Activated T-helper 1 cell treated with anti-CD3 and anti-CD28 coated beads, Interleukin-12 subunit alpha, Interleukin-12 subunit beta, Interleukin-2, Interleukin-4 antibody, amounts not matched to agents 30 ng/mL and 10 ng/mL and 1 ng/mL, durations not matched to agents 14 hours and 24 hours and 36 hours (primary cell): ENCODE measurements around the gene CHAMP1. TPM values are rescaled to one million over a fixed set of nuclear protein-coding genes. Genes with fewer than 3 reads are reported as not detected.
"Not testable (repeated sequence)": the region's sequence is repeated elsewhere in the genome, so short reads cannot be mapped to it uniquely, and the experiment has no call there.

Experiments used
- DNase-seq: peaks from one replicate; pipeline ENCODE4 v3.0.0; 2021; ENCODE audit warnings: low spot score
- H3K27ac Mint-ChIP-seq: one replicate; pipeline ENCODE4 v1.8.0; 2021; ENCODE audit warnings: mild to moderate bottlenecking, mixed read lengths
- H3K27me3 Mint-ChIP-seq: one replicate; pipeline ENCODE4 v1.8.0; 2022; ENCODE audit warnings: mild to moderate bottlenecking, moderate library complexity, mixed read lengths; ENCODE audit not compliant: insufficient read depth
- H3K36me3 Mint-ChIP-seq: one replicate; pipeline ENCODE4 v1.8.0; 2021; ENCODE audit warnings: low read depth, mixed read lengths
- H3K4me1 Mint-ChIP-seq: one replicate; pipeline ENCODE4 v1.8.0; 2021; ENCODE audit warnings: low read depth, mixed read lengths
- H3K4me3 Mint-ChIP-seq: one replicate; pipeline ENCODE4 v1.8.0; 2021; ENCODE audit warnings: mild to moderate bottlenecking, moderate library complexity, mixed read lengths
- H3K9me3 Mint-ChIP-seq: one replicate; pipeline ENCODE4 v1.8.0; 2021; ENCODE audit warnings: mixed read lengths
- intact Hi-C: fragments of 100-400 bp; cut with micrococcal nuclease; formaldehyde crosslinking; loops from one replicate; pipeline ENCODE4 v1.15.1; 2024
- total RNA-seq: library from RNA; stranded (reverse); gene quantifications from 2 replicates; pipeline ENCODE4 v1.2.3, GENCODE V29; 2022

CHAMP1 gene
- total RNA-seq, 1 donor from 2014 or later: 42.3 TPM

DNA sequence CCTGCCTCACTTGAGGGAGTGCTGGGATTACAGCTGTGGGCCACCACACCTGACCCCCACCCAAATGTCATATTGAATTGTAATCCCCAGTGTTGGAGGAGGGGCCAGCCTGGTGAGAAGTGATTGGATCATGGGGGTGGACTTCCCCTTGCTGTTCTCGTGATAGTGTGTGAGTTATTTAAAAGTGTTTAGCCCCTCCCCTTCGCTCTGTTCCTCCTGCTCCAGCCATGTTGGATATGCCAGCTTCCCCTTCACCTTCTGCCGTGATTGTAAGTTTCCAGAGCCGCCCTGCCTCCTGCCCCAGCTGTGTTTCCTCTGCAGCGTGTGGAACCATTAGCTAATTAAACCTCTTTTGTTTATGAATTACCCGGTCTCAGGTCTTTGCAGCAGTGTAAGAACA lies 13.7 kb downstream of the CHAMP1 start:
- no peaks in the 10 kb centered on the region for H3K9me3 Mint-ChIP-seq
- DNase-seq: no peak
- no peak overlapping the region for H3K27ac Mint-ChIP-seq
- H3K4me3 Mint-ChIP-seq: no peak overlapping the region
- peaks cover 35% of the 10 kb centered on the region for H3K36me3 Mint-ChIP-seq
- H3K27me3 Mint-ChIP-seq: no peaks in the 10 kb centered on the region
- peaks cover 37% of the 10 kb centered on the region for H3K4me1 Mint-ChIP-seq
- intact Hi-C loops: no loop called here

DNA sequence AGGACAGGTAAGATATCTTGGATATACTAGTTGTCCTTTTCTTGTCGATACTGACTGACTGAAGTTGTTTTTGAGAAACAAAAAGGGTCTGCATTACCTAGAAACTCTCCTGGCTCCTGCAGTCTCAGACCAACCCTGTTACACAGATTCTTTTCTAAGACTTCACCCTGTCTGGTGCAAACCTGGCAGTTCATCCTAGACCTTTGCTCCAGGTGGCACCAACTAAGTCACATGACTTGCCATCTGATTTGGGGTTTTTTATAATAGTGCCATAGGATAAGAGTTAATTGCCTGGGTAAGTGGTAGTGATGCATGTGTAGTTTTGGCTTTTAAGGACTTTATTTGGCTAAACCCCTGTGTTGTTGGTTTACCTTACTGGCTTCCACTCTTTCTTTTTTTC lies 14.3 kb downstream of the CHAMP1 start:
- intact Hi-C loops: no loop called here
- DNase-seq: no peak
- no peaks in the 10 kb centered on the region for H3K27me3 Mint-ChIP-seq
- H3K36me3 Mint-ChIP-seq: peaks cover 34% of the 10 kb centered on the region
- H3K27ac Mint-ChIP-seq: no peak overlapping the region
- peaks cover 39% of the 10 kb centered on the region for H3K4me1 Mint-ChIP-seq
- H3K4me3 Mint-ChIP-seq: no peak overlapping the region
- no peaks in the 10 kb centered on the region for H3K9me3 Mint-ChIP-seq

DNA sequence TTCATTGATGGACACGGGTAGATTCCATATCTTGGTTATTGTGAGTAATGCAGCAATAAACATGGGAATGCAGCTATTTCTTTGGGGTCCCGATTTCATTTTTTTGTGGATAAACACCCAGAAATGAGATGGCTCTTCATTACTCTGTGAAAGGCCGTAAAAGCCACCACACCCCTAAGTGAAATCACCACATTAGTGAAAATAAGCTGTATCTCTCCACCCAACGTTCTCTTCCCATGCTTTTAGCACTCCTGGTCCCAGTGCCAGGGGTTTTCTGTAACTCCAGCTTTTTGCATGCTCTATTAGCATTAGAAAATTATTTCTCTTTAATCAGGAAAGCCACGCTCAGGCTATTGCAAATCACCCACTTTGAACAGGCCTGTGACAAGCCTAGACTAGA lies 15.8 kb downstream of the CHAMP1 start:
- H3K4me1 Mint-ChIP-seq: peaks cover 38% of the 10 kb centered on the region
- no peaks in the 10 kb centered on the region for H3K9me3 Mint-ChIP-seq
- DNase-seq: no peak
- H3K27ac Mint-ChIP-seq: no peak overlapping the region
- no peaks in the 10 kb centered on the region for H3K27me3 Mint-ChIP-seq
- peaks cover 22% of the 10 kb centered on the region for H3K36me3 Mint-ChIP-seq
- intact Hi-C loops: no loop called here
- no peak overlapping the region for H3K4me3 Mint-ChIP-seq

DNA sequence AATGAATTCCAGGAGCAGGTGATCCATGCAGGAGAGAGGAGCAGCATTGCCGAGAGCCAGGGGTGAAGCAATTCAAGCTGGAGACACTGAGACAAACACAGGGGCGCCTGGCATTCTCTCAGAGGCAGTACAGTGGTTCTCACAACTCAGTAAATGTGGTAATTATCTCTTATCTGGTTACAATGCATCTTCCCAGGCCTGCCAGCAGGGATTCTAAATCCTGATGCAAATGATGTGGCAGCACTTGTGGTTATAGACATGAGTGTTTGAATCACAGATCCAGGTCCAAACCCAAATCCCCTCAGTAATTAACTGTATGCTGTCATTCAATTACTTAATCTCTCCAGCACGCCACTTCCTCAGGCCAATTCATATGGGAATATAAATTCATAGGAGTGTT lies 19.6 kb downstream of the CHAMP1 start:
- peaks cover 17% of the 10 kb centered on the region for H3K4me1 Mint-ChIP-seq
- H3K9me3 Mint-ChIP-seq, H3K27me3 Mint-ChIP-seq, H3K4me3 Mint-ChIP-seq, H3K27ac Mint-ChIP-seq, DNase-seq, intact Hi-C loops, H3K36me3 Mint-ChIP-seq: not testable (repeated sequence)

DNA sequence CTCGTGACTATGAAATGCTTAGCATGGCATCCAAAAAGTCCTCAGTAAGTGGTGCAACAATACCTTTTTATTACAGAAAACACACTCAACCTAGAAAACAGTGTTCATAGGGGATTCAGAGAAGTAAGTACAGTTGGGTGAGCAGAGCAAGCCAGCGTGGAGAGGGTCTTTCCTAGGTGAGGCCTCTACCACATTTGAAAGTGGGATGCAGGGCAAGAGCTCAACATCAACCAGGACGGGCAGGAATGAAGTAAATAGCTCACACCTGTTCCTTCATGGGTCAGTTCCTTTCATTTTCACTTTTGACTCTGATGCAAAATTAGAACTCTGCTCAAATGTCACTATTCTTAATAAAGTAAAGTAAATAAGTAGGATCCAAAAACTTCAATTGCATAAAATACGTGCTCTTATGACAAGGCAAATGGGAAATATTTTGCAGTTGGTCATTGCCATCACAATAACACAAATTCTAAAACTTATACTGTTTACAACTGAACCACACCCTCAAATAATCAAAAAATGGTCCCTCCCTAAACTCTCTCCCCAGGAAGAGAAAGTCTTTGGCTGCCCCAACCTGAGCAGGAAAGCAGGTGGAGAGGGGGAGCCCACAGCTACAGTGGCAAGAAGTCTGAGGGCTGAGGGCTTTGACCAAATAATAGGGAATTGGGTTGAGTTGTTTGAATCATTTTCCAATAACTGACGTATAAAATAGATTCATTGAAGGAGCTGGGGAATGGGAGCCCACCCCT lies 20.2 kb downstream of the CHAMP1 start:
- Mint-ChIP-seq H3K4me1 (peaks cover 19% of the 10 kb centered on the region), H3K4me3 (no peak overlapping the region), H3K27ac (no peak overlapping the region), H3K36me3 (peaks cover 1% of the 10 kb centered on the region), H3K27me3 (no peaks in the 10 kb centered on the region), H3K9me3 (peaks cover 6% of the 10 kb centered on the region)
- intact Hi-C loops: no loop called here
- no peak for DNase-seq

GRCh38 chr13:114336457-114336856 lies 22.2 kb downstream of the CHAMP1 start:
- H3K27me3 Mint-ChIP-seq, H3K27ac Mint-ChIP-seq, intact Hi-C loops, H3K4me3 Mint-ChIP-seq, DNase-seq, H3K36me3 Mint-ChIP-seq, H3K9me3 Mint-ChIP-seq: not testable (repeated sequence)
- peaks cover 38% of the 10 kb centered on the region for H3K4me1 Mint-ChIP-seq

- Mint-ChIP-seq H3K27ac (no peak overlapping the region), H3K4me1 (peaks cover 32% of the 10 kb centered on the region), H3K4me3 (no peak overlapping the region), H3K9me3 (peaks cover 6% of the 10 kb centered on the region), H3K36me3 (no peaks in the 10 kb centered on the region), H3K27me3 (peaks cover 8% of the 10 kb centered on the region)
- DNase-seq: no peak
- intact Hi-C loops: no loop called here
These were observed 24.7 kb downstream of the CHAMP1 start for GRCh38 chr13:114338959-114339358.

- peak; percentile 20 for DNase-seq
- Mint-ChIP-seq H3K4me1 (peaks cover 23% of the 10 kb centered on the region), H3K36me3 (no peaks in the 10 kb centered on the region), H3K27ac (no peak overlapping the region), H3K4me3 (peak overlapping the region; percentile 3), H3K27me3 (peaks cover 12% of the 10 kb centered on the region), H3K9me3 (peaks cover 6% of the 10 kb centered on the region)
- intact Hi-C loops: loop anchor here (1.0 kb wide), 1 partner anchor 25 kb away; no protein-coding TSS in a partner anchor
These were observed 25.7 kb downstream of the CHAMP1 start for GRCh38 chr13:114339857-114340534.

DNA sequence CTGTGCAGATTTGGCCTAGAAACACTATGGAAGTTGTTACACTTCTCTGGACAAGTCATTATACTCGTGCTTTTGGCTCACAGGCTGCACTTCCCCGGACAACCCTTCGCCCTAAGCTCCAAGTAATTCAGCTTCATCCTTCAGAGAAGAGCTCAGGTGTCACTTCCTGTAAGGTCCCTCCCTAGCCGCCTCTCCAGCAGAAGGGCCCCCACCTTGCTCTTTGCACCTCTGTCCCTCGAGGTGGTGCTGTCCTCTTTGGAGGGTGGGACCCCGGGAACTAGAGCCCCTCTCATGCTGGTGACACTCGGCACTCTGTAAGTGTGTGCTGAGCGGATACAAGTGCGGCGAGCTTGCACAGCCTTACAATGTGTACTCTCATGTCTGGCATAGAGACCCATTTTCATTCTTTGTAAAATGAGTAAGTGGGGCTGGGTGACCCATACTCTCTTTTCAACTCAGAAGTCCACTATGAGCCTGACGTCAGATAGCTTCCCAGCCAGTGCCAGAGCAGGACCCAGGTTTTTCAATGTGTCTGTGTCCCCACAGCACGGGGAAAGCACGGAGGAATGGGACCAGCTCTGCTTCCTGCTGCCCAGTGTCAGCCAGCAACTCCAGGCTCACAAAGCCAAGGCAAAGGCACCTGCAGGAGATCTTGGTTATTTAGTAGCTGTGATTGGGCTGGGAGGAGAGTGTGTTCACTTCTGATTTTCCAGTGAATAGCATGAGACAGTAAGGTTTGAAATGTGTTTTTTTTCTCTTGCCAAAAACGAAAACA lies 26.9 kb downstream of the CHAMP1 start:
- Mint-ChIP-seq H3K4me1 (peaks cover 20% of the 10 kb centered on the region), H3K27ac (no peak overlapping the region), H3K36me3 (no peaks in the 10 kb centered on the region), H3K4me3 (no peak overlapping the region), H3K27me3 (peaks cover 16% of the 10 kb centered on the region), H3K9me3 (no peaks in the 10 kb centered on the region)
- intact Hi-C loops: no loop called here
- no peak for DNase-seq

- H3K27ac Mint-ChIP-seq, DNase-seq, H3K9me3 Mint-ChIP-seq, H3K4me3 Mint-ChIP-seq, H3K4me1 Mint-ChIP-seq, intact Hi-C loops, H3K36me3 Mint-ChIP-seq: not testable (repeated sequence)
- peaks cover 56% of the 10 kb centered on the region for H3K27me3 Mint-ChIP-seq
These were observed 33.0 kb downstream of the CHAMP1 start for GRCh38 chr13:114347256-114347655.

- peaks cover 31% of the 10 kb centered on the region for H3K27me3 Mint-ChIP-seq
- H3K4me3 Mint-ChIP-seq, H3K36me3 Mint-ChIP-seq, H3K9me3 Mint-ChIP-seq, intact Hi-C loops, H3K4me1 Mint-ChIP-seq, H3K27ac Mint-ChIP-seq, DNase-seq: not testable (repeated sequence)
These were observed 38.5 kb downstream of the CHAMP1 start for GRCh38 chr13:114352763-114353162.

- intact Hi-C loops, H3K27ac Mint-ChIP-seq, H3K4me1 Mint-ChIP-seq, H3K4me3 Mint-ChIP-seq, H3K9me3 Mint-ChIP-seq, H3K36me3 Mint-ChIP-seq, DNase-seq: not testable (repeated sequence)
- peaks cover 24% of the 10 kb centered on the region for H3K27me3 Mint-ChIP-seq
These were observed 39.1 kb downstream of the CHAMP1 start for GRCh38 chr13:114353382-114353781.
